HEK293T (cell line): ENCODE measurements around the gene EPHB1.
"Not testable (repeated sequence)": the region's sequence is repeated elsewhere in the genome, so short reads cannot be mapped to it uniquely, and the experiment has no call there.

Experiments used
- CTCF ChIA-PET: fragments of 350-600 bp; formaldehyde crosslinking; extraction: SDS; loops from one replicate; lab custom pipeline; 2021; ENCODE audit warnings: antibody characterized with exemption, inconsistent platforms; lab: Yijun Ruan, JAX
- POLR2A ChIA-PET: fragments of 350-600 bp; formaldehyde crosslinking; extraction: SDS; loops from one replicate; lab custom pipeline; 2020; ENCODE audit warnings: antibody characterized with exemption, inconsistent platforms; lab: Yijun Ruan, JAX
- DNase-seq: peaks from one replicate; pipeline ENCODE4 v3.0.0; 2012; ENCODE audit warnings: mixed read lengths; ENCODE audit errors: extremely low spot score
- ARNT ChIP-seq: fragments of 450-650 bp; IDR thresholded peaks from 2 replicates; pipeline ENCODE4 v1.6.1; 2017; ENCODE audit warnings: mild to moderate bottlenecking
- BHLHE40 ChIP-seq: fragments of 450-650 bp; IDR thresholded peaks from 2 replicates; pipeline ENCODE4 v1.6.1; 2016; ENCODE audit warnings: mild to moderate bottlenecking, moderate library complexity, borderline replicate concordance
- CTBP1 ChIP-seq: fragments of 450-650 bp; IDR thresholded peaks from 2 replicates; pipeline ENCODE4 v1.6.1; 2016; ENCODE audit warnings: borderline replicate concordance
- ELF4 ChIP-seq: fragments of 450-650 bp; IDR thresholded peaks from 2 replicates; pipeline ENCODE4 v1.6.1; 2017; ENCODE audit warnings: antibody characterized with exemption
- FOXA1 ChIP-seq: fragments of 450-650 bp; IDR thresholded peaks from 2 replicates; pipeline ENCODE4 v1.6.1; 2016; ENCODE audit warnings: mild to moderate bottlenecking
- FOXK2 ChIP-seq: fragments of 450-650 bp; IDR thresholded peaks from 2 replicates; pipeline ENCODE4 v1.6.1; 2016; ENCODE audit warnings: mild to moderate bottlenecking
- FOXM1 ChIP-seq: fragments of 450-650 bp; IDR thresholded peaks from 2 replicates; pipeline ENCODE4 v1.6.1; 2017; ENCODE audit warnings: mild to moderate bottlenecking, borderline replicate concordance
- HDGF ChIP-seq: fragments of 450-650 bp; IDR thresholded peaks from 2 replicates; pipeline ENCODE4 v1.6.1; 2017; ENCODE audit warnings: antibody characterized with exemption, borderline replicate concordance
- L3MBTL2 ChIP-seq: fragments of 450-650 bp; conservative IDR thresholded peaks from 2 replicates; pipeline ENCODE4 v1.6.1; 2016; ENCODE audit warnings: mild to moderate bottlenecking
- LEF1 ChIP-seq: fragments of 450-650 bp; IDR thresholded peaks from 2 replicates; pipeline ENCODE4 v1.6.1; 2017; ENCODE audit warnings: mild to moderate bottlenecking, borderline replicate concordance
- NFRKB ChIP-seq: fragments of 450-650 bp; IDR thresholded peaks from 2 replicates; pipeline ENCODE4 v1.6.1; 2016; ENCODE audit warnings: mild to moderate bottlenecking, moderate library complexity
- SP1 ChIP-seq: fragments of 450-650 bp; IDR thresholded peaks from 2 replicates; pipeline ENCODE4 v1.6.1; 2017
- SUZ12 ChIP-seq: fragments of 450-650 bp; IDR thresholded peaks from 2 replicates; pipeline ENCODE4 v1.6.1; 2016; ENCODE audit warnings: mild to moderate bottlenecking
- TARDBP ChIP-seq: fragments of 450-650 bp; IDR thresholded peaks from 2 replicates; pipeline ENCODE4 v1.6.1; 2016
- ZNF384 ChIP-seq: fragments of 450-650 bp; IDR thresholded peaks from 2 replicates; pipeline ENCODE4 v1.6.1; 2016
- TF ChIP-seq, protein P1 (sequence below): fragments of 450-650 bp; IDR thresholded peaks from 2 replicates; pipeline ENCODE4 v1.6.1; 2016

EPHB1 gene

DNA sequence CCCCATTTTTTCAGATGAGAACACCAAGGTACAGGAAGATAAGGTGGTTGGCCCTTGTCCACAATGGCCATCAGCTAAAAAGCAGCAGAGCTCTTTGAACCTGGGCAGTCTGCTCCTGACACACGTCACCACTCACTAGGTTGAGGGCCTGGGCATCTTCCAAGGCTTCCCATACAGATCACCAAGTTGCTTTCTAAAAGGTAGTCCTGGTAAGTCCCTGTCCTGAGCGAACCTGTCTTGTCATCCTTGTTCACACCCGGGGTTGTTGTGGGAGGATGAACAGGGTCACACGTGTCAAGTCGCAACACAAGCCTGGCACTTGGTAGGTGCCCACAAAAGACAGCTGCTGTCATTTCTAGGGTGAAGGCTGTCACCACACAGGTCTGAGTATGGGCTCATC is 260.4 kb downstream of the EPHB1 start:
- no peak for DNase-seq
- CTCF ChIA-PET, result no interaction called here
- POLR2A ChIA-PET, result no interaction called here
- TF ChIP-seq LEF1, result no peak
- no peak for TF ChIP-seq FOXM1
- no peak for TF ChIP-seq HDGF
- no peak for TF ChIP-seq SUZ12
- TF ChIP-seq ELF4, result no peak
- TF ChIP-seq FOXK2, result no peak
- no peak for TF ChIP-seq SP1
- no peak for TF ChIP-seq BHLHE40
- TF ChIP-seq L3MBTL2, result no peak
- no peak for TF ChIP-seq ZNF384
- TF ChIP-seq, protein P1, sequence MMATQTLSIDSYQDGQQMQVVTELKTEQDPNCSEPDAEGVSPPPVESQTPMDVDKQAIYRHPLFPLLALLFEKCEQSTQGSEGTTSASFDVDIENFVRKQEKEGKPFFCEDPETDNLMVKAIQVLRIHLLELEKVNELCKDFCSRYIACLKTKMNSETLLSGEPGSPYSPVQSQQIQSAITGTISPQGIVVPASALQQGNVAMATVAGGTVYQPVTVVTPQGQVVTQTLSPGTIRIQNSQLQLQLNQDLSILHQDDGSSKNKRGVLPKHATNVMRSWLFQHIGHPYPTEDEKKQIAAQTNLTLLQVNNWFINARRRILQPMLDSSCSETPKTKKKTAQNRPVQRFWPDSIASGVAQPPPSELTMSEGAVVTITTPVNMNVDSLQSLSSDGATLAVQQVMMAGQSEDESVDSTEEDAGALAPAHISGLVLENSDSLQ, result no peak

DNA sequence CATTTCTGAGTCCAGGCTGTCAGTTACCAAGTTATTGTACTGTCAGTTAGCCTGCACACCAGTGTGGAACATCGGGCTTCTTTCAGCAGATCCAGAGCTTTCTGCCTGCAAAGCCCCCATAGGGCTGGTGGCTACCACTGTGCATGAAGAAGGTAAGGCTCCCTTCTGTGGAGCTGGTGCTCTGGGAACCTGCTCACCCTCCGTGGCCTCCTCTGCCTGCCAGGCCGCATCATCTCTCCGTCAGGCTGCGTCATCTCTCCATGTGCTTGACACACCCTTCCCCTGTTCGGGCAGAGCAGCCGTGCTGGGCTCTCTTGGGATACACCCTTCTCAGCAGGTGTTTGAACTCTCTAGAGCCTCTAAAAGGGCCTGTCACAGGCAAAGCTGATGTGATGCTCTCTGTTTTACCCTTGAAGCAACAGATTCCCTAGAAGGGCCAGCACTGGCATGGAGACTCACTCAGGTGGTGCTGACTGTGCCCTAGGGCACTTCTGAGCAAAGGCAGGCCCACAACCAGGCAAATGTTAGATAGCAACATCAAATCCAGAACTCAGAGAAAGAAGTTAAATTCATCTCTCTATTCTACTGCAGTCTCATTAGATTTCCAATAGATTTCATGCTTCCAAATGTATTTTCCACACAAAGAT is 261.1 kb downstream of the EPHB1 start:
- POLR2A ChIA-PET, result no interaction called here
- no peak for DNase-seq
- CTCF ChIA-PET, result no interaction called here

DNA sequence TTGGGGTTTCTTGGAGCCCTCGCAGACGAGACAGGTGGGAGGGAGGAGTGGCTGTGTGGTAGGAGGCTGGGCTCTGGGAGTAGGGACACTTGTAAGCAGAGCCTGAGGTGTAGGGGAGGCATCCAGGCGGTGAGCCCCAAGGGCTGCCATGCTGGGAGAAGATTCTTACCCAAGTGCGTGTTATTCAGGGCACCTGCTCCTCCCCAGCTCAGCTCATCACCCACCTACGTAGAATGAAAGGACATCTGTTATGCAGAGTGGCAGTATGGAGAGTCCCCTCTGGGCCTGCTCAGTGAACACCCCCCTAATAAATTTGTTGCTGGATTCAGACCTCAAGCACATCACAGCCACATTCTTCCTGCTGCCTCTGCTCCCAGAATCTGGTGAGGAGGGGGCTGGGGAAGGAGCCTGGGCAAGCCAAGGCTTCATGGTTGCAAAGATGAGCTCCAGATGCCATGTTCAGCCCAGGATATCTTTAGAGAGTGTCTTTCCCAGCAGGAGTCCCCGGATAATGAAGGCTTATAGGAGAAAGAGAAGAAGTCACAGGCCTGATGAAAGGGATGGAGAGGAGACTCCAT is 261.8 kb downstream of the EPHB1 start:
- TF ChIP-seq TARDBP (no peak), BHLHE40 (no peak), L3MBTL2 (no peak), FOXM1 (no peak), ZNF384 (no peak), CTBP1 (no peak), FOXK2 (no peak), LEF1 (no peak), ELF4 (no peak), FOXA1 (no peak), NFRKB (no peak), SP1 (no peak), SUZ12 (no peak), HDGF (no peak)
- TF ChIP-seq, protein P1, result no peak
- CTCF ChIA-PET, result no interaction called here
- POLR2A ChIA-PET, result no interaction called here
- no peak for DNase-seq

More for the DNA sequence above, 261.1 kb downstream of the EPHB1 start:
- TF ChIP-seq LEF1 (no peak), ELF4 (no peak), HDGF (no peak), ZNF384 (no peak), ARNT (no peak), FOXK2 (no peak), SP1 (no peak), TARDBP (no peak), BHLHE40 (no peak), FOXM1 (no peak), CTBP1 (no peak), NFRKB (no peak)
- TF ChIP-seq, protein P1, result no peak

DNA sequence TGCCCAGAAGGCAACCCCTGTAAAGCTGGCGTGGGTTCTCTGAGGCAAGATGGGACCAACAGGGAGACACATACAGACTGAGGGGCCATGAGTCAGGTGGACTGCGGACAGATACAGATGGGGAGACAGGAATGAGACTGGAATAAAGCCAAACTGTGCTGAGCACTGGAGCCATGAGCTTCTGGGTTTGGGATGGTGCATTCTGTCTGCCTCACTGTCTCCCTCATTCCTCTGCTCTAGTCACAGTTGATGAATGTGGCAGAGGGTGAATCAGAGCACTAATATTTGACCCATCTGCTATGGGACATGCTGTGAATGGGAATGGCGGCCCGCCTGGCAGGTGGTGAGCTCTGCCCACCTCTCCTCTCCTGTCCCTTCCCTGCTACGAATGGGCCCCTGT is 262.9 kb downstream of the EPHB1 start:
- DNase-seq, result no peak
- ChIA-PET POLR2A (no interaction called here), CTCF (no interaction called here)
- TF ChIP-seq TARDBP (no peak), FOXA1 (no peak), ARNT (no peak)

DNA sequence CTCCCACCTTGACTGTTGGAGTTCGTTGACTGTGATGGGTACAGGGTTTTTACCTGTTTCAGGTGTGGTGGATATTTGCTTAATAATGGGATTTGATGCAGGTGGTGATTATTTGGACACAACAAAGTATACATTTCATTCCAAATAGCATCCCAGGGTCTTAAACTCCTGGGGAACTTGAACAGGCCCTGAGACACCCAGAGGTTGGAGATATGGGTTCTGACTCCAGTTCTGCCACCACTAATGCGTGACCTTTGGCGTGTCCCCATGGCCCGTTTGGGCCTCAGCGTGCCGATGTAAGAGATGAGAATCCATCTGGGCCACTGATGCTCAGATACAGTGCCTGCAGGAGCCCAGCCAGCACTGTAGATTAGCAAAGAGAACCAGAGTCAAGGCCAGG is 264.5 kb downstream of the EPHB1 start:
- no peak for DNase-seq
- ChIA-PET POLR2A (no interaction called here), CTCF (interaction anchor here (0.6 kb wide), 1 partner anchor 18 kb away, joined by 4 read pairs; no protein-coding TSS in a partner anchor)
- TF ChIP-seq BHLHE40 (no peak), FOXK2 (no peak), ARNT (no peak), HDGF (no peak), L3MBTL2 (no peak), ZNF384 (no peak), ELF4 (no peak), TARDBP (no peak), NFRKB (no peak), LEF1 (no peak), FOXM1 (no peak), SP1 (no peak), FOXA1 (no peak), SUZ12 (no peak), CTBP1 (no peak)
- TF ChIP-seq, protein P1, result no peak

DNA sequence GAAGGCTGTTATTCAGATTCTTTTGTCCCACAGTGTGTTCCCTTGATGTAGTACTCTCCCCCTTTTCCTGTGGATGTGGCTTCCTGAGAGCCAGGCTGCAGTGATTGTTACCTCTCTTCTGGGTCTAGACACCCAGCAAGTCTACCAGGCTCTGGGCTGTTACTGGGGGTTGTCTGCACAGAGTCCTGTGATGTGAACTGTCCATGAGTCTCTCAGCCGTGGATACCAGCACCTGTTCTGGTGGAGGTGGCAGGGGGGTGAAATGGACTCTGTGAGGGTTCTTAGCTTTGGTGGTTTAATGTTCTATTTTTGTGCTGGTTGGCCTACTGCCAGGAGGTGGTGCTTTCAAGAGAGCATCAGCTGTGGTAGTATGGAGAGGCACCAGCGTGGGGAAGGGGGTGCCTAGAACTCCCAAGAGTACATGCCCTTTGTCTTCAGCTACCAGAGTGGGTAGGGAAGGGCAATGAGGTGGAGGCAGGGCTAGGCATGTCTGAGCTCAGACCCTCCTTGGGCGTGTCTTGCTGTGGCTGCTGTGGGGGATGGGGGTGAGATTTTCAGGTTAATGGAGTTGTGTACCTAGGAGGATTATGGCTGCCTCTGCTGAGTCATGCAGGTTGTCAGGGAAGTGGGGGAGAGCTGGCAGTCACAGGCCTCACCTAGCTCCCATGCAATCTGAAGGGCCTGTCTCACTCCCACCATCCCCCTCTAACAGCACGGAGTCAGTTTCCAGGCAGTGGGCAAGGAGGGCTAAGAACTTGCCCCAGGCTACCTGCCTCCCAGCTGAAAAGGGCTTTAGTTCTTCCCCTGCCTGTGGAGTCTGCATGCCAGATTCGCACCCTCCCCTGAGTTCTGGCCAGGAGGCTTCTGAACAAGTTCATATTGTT is 272.0 kb downstream of the EPHB1 start:
- POLR2A ChIA-PET, DNase-seq, CTCF ChIA-PET: not testable (repeated sequence)
